HEK293 (cell line): Measurements from ENCODE around the gene PPARA.

Experiments used
- CTCF ChIA-PET: fragments of 350-600 bp; formaldehyde crosslinking; extraction: SDS; loops from one replicate; lab custom pipeline; 2021; ENCODE audit warnings: antibody characterized with exemption; lab: Yijun Ruan, JAX
- POLR2A ChIA-PET: fragments of 300-600 bp; formaldehyde crosslinking; extraction: SDS; loops from one replicate; lab custom pipeline; 2020; ENCODE audit warnings: antibody characterized with exemption, inconsistent platforms; lab: Yijun Ruan, JAX
- H3K27ac ChIP-seq: fragments of 200-500 bp; sonication (Bioruptor generic); 2 replicates; pipeline ENCODE4 v1.5.1; 2014; ENCODE audit warnings: low read depth, low read length, control low read depth, inconsistent platforms; ENCODE audit errors: extremely low read depth
- H3K36me3 ChIP-seq, 2 experiments: fragments of 200-500 bp in 1 of 2; sonication (Bioruptor generic) in 1 of 2; 1 replicate in 1 of 2; 2 replicates in 1 of 2; pipeline ENCODE4 v1.5.1; 2014 to 2017; ENCODE audit warnings: inconsistent platforms in 2 of 2, low read length in 2 of 2; ENCODE audit not compliant: control insufficient read depth in 2 of 2, insufficient read depth in 1 of 2
- H3K4me1 ChIP-seq: fragments of 200-500 bp; sonication (Bioruptor generic); 2 replicates; pipeline ENCODE4 v1.5.1; 2014; ENCODE audit warnings: mild to moderate bottlenecking, low read length, inconsistent platforms; ENCODE audit not compliant: control insufficient read depth, insufficient read depth
- H3K4me3 ChIP-seq: 2 replicates; pipeline ENCODE4 v1.5.1; 2011; ENCODE audit warnings: low read depth, mild to moderate bottlenecking, control low read depth, low read length, moderate library complexity
- H3K9me3 ChIP-seq: fragments of 200-500 bp; sonication (Bioruptor generic); 2 replicates; pipeline ENCODE4 v1.5.1; 2014; ENCODE audit warnings: low read depth, low read length, inconsistent platforms; ENCODE audit not compliant: control insufficient read depth, insufficient read depth
- BCL11B ChIP-seq: fragments of 450-650 bp; formaldehyde crosslinking; IDR thresholded peaks from 2 replicates; pipeline ENCODE4 v1.5.1; 2016; ENCODE audit warnings: low read depth, missing biosample characterization, missing genetic modification characterization
- REST ChIP-seq: fragments of 450-650 bp; formaldehyde crosslinking; IDR thresholded peaks from 2 replicates; pipeline ENCODE4 v1.5.1; 2016; ENCODE audit warnings: missing biosample characterization, missing genetic modification characterization
- SCRT1 ChIP-seq: fragments of 450-650 bp; formaldehyde crosslinking; IDR thresholded peaks from 2 replicates; pipeline ENCODE4 v1.5.1; 2016; ENCODE audit warnings: missing biosample characterization, missing genetic modification characterization, borderline replicate concordance
- ZNF184 ChIP-seq: fragments of 450-650 bp; IDR thresholded peaks from 2 replicates; pipeline ENCODE4 v1.5.1; 2018; ENCODE audit warnings: missing biosample characterization, mild to moderate bottlenecking, missing genetic modification characterization
- ZNF311 ChIP-seq: fragments of 450-650 bp; formaldehyde crosslinking; IDR thresholded peaks from 2 replicates; pipeline ENCODE4 v1.5.1; 2017; ENCODE audit warnings: missing biosample characterization, missing genetic modification characterization, borderline replicate concordance
- ZNF391 ChIP-seq: fragments of 450-650 bp; formaldehyde crosslinking; IDR thresholded peaks from 2 replicates; pipeline ENCODE4 v1.5.1; 2016; ENCODE audit warnings: low read depth, missing biosample characterization, missing genetic modification characterization, borderline replicate concordance
- ZNF624 ChIP-seq: fragments of 450-650 bp; formaldehyde crosslinking; IDR thresholded peaks from 2 replicates; pipeline ENCODE4 v1.5.1; 2017; ENCODE audit warnings: missing biosample characterization, missing genetic modification characterization
- ZNF660 ChIP-seq: fragments of 450-650 bp; IDR thresholded peaks from 2 replicates; pipeline ENCODE4 v1.5.1; 2018; ENCODE audit warnings: missing biosample characterization, mild to moderate bottlenecking, missing genetic modification characterization
- ZNF768 ChIP-seq: fragments of 450-650 bp; formaldehyde crosslinking; IDR thresholded peaks from 2 replicates; pipeline ENCODE4 v1.5.1; 2018; ENCODE audit warnings: missing biosample characterization, mild to moderate bottlenecking, missing genetic modification characterization
- ZNF776 ChIP-seq: fragments of 450-650 bp; formaldehyde crosslinking; IDR thresholded peaks from 2 replicates; pipeline ENCODE4 v1.5.0; 2017; ENCODE audit warnings: missing biosample characterization, missing genetic modification characterization, borderline replicate concordance
- ZXDB ChIP-seq: fragments of 450-650 bp; formaldehyde crosslinking; IDR thresholded peaks from 2 replicates; pipeline ENCODE4 v1.5.1; 2016; ENCODE audit warnings: missing biosample characterization, missing genetic modification characterization
- TF ChIP-seq, protein P1 (sequence below): fragments of 450-650 bp; formaldehyde crosslinking; IDR thresholded peaks from 2 replicates; pipeline ENCODE4 v1.5.1; 2017; ENCODE audit warnings: missing biosample characterization, missing genetic modification characterization
- TF ChIP-seq, protein P2 (sequence below): fragments of 450-650 bp; formaldehyde crosslinking; conservative IDR thresholded peaks from 2 replicates; pipeline ENCODE4 v1.5.1; 2016; ENCODE audit warnings: low read depth, missing biosample characterization, missing genetic modification characterization

The PPARA gene

DNA sequence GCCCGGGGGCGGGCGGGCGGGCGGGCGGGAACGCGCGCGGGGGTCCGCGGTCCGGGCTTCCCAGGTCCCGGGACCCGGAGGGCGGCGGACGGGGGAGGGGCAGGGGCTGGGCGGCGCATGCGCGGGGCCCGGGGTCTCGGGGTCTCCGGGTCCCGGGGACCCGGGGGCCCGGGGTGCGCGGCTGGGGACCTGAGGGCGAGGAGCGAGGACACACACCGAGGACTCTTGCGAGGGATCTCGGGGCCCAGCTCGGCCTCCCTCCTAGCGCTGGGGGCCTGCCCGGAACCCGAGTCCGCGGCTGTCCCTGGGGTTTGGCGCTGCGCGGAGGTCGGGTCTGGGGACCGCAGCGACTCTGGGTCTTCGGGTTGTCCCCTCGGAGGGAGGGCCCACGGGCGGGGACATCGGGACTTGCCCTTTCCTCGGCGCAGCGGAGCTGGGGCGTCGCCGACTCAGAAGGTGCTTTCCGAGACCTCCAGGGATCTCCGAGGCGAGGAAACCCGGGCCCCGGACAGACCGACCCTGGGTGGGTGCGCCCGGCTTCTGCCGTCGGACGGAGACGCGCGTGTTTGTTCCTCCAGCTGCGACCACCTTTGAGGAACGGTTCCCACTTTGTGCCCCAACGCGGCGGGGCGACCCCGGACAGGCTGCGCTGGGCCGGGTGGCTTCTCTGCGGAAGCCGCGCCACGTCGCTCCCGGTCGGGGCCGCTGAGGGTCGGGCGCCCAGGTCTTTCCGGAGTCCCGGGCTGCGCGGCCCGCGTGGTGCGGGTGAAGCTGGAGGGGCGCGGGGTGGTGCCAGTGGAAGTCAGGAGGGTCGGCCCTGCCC, 540 bp downstream of the PPARA start (continued):
- TF ChIP-seq, protein P1, sequence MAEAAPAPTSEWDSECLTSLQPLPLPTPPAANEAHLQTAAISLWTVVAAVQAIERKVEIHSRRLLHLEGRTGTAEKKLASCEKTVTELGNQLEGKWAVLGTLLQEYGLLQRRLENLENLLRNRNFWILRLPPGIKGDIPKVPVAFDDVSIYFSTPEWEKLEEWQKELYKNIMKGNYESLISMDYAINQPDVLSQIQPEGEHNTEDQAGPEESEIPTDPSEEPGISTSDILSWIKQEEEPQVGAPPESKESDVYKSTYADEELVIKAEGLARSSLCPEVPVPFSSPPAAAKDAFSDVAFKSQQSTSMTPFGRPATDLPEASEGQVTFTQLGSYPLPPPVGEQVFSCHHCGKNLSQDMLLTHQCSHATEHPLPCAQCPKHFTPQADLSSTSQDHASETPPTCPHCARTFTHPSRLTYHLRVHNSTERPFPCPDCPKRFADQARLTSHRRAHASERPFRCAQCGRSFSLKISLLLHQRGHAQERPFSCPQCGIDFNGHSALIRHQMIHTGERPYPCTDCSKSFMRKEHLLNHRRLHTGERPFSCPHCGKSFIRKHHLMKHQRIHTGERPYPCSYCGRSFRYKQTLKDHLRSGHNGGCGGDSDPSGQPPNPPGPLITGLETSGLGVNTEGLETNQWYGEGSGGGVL (tag by site-specific recombination), result no peak
- TF ChIP-seq BCL11B (peak; percentile 43; the same call in 1 of the 2 replicates), SCRT1 (no peak), ZNF624 (no peak), ZXDB (tag by site-specific recombination) (peak; percentile 45), ZNF184 (no peak)
- TF ChIP-seq, protein P2, sequence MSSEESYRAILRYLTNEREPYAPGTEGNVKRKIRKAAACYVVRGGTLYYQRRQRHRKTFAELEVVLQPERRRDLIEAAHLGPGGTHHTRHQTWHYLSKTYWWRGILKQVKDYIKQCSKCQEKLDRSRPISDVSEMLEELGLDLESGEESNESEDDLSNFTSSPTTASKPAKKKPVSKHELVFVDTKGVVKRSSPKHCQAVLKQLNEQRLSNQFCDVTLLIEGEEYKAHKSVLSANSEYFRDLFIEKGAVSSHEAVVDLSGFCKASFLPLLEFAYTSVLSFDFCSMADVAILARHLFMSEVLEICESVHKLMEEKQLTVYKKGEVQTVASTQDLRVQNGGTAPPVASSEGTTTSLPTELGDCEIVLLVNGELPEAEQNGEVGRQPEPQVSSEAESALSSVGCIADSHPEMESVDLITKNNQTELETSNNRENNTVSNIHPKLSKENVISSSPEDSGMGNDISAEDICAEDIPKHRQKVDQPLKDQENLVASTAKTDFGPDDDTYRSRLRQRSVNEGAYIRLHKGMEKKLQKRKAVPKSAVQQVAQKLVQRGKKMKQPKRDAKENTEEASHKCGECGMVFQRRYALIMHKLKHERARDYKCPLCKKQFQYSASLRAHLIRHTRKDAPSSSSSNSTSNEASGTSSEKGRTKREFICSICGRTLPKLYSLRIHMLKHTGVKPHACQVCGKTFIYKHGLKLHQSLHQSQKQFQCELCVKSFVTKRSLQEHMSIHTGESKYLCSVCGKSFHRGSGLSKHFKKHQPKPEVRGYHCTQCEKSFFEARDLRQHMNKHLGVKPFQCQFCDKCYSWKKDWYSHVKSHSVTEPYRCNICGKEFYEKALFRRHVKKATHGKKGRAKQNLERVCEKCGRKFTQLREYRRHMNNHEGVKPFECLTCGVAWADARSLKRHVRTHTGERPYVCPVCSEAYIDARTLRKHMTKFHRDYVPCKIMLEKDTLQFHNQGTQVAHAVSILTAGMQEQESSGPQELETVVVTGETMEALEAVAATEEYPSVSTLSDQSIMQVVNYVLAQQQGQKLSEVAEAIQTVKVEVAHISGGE (tag by site-specific recombination), result 0 out of 2 replicates have a peak, but pooled peaks have one; percentile 21

DNA sequence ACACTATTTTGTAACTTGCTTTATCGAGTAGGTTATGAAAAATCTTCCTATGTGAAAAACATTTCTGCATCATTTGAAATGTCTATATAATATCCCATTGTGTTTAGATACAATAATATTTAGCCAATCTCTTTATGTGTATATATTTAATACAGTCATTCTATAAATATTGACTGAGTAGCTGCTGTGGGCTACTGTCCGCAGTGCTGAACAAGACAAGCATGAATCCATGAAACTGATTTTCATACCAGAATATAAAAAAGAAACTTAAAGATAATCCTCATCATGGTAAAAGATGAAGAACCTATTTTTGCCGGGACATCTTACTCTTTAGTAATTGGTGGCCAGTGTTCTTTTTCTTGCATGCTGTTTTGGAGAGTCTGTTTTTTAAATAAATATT, 3.6 kb downstream of the PPARA start:
- peaks cover 17 to 28% of the 10 kb centered on the region in 2 experiments for H3K36me3 ChIP-seq

DNA sequence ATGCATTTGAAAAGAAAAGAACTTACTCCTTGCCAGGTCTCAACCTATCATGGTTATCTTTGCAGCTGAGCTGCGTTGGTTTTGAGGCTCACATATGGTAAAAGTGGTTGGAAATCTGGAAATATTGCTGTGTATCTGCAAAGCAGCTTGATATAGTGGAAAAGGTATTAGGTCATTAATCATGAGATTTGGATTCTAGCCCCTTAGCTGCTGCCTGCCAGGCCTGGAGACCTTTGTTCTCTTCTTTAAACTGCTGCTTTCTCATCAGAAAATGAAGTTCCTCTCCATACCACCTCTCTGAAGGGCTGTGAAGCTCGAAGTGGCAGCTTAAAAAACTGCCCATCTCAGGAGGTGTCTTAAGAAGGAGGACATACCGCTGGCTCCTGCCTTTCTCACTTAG, 5.7 kb downstream of the PPARA start:
- H3K9me3 ChIP-seq, result no peaks in the 10 kb centered on the region
- H3K36me3 ChIP-seq, result peaks cover 20 to 28% of the 10 kb centered on the region in 2 experiments
- TF ChIP-seq ZNF776 (tag by site-specific recombination) (no peak), ZNF391 (no peak), ZNF311 (tag by site-specific recombination) (no peak), ZNF768 (tag by site-specific recombination) (no peak)
- H3K4me1 ChIP-seq, result peaks cover 7% of the 10 kb centered on the region
- CTCF ChIA-PET, result interaction anchor here (0.6 kb wide), 1 partner anchor 160 kb away, joined by 4 read pairs; no protein-coding TSS in a partner anchor
- H3K4me3 ChIP-seq, result no peak overlapping the region
- POLR2A ChIA-PET, result interaction anchor here (0.6 to 1.3 kb wide), 2 partner anchors 11 to 141 kb away, joined by 3 to 4 read pairs; partner anchors contain the start of gene GTSE1
- H3K27ac ChIP-seq, result no peak overlapping the region

More for the DNA sequence above, 3.6 kb downstream of the PPARA start:
- peak; percentile 74 for TF ChIP-seq REST (tag by site-specific recombination)
- TF ChIP-seq ZNF660, result no peak
- no peaks in the 10 kb centered on the region for H3K9me3 ChIP-seq
- H3K27ac ChIP-seq, result no peak overlapping the region
- no peak overlapping the region for H3K4me3 ChIP-seq
- ChIA-PET POLR2A (no interaction called here), CTCF (interaction anchor here (1.6 kb wide), 1 partner anchor 37 kb away, joined by 6 read pairs; no protein-coding TSS in a partner anchor)
- peaks cover 7% of the 10 kb centered on the region for H3K4me1 ChIP-seq
